Adrenal gland (tissue), 19 donors: ENCODE data around the gene ABCA1. TPM values are rescaled to one million over a fixed set of nuclear protein-coding genes. Genes with fewer than 3 reads are reported as not detected.
"Not testable (repeated sequence)": the region's sequence is repeated elsewhere in the genome, so short reads cannot be mapped to it uniquely, and the experiment has no call there.

ENCODE experiments used
- DNase-seq, 7 donors: peaks; one replicate each; pipeline ENCODE4 v3.0.0-alpha.2; 2019 to 2020
- H3K27ac ChIP-seq, 5 donors: fragments of 200-600 bp; sonication (generic) in 4 of 5; 1 replicate in 3 of 5; 2 replicates in 2 of 5; pipeline versions ENCODE4 v1.5.1 to v1.8.0; 2016 to 2020; ENCODE audit warnings: mild to moderate bottlenecking in 1 of 5
- H3K27me3 ChIP-seq: fragments of 200-600 bp; 2 replicates; pipeline ENCODE4 v1.8.0; 2021
- H3K36me3 ChIP-seq, 2 donors: fragments of 200-600 bp; replicated peaks in 1 of 2; 1 replicate in 1 of 2; 2 replicates in 1 of 2; pipeline versions ENCODE4 v1.5.1 to v1.8.0; 2018 to 2022
- H3K4me1 ChIP-seq, 2 donors: fragments of 200-600 bp; replicated peaks in 1 of 2; 1 replicate in 1 of 2; 2 replicates in 1 of 2; pipeline versions ENCODE4 v1.5.1 to v1.8.0; 2018 to 2021
- H3K4me3 ChIP-seq, 4 donors: fragments of 200-600 bp; sonication (generic) in 3 of 4; one replicate each; pipeline ENCODE4 v1.5.1; 2016 to 2018
- H3K9me3 ChIP-seq, 3 donors: fragments of 200-600 bp; sonication (generic) in 1 of 3; replicated peaks in 1 of 3; 1 replicate in 2 of 3; 2 replicates in 1 of 3; pipeline versions ENCODE4 v1.5.1 to v1.8.0; 2016 to 2021
- POLR2A ChIP-seq, 2 donors: fragments of 450-650 bp; IDR thresholded peaks; one replicate each; pipeline ENCODE4 v1.6.1; 2017; ENCODE audit warnings: antibody characterized with exemption in 2 of 2, mild to moderate bottlenecking in 2 of 2, moderate library complexity in 1 of 2
- WGBS, 4 donors: extraction: QIAGEN DNeasy Blood & Tissue Kit in 2 of 4; methylation state at CpG; one replicate each; pipeline versions ENCODE4 v1.1.5 to v1.1.7; 2013 to 2017; 5-methylcytosine and 5-hydroxymethylcytosine counted together
- intact Hi-C, 2 donors: fragments of 100-400 bp; cut with DNase I; formaldehyde crosslinking; loops; one replicate each; pipeline versions ENCODE4 v1.14.1 to v1.15.0; 2022 to 2023
- long read RNA-seq, 10 donors: library from polyadenylated mRNA in 3 of 10; unstranded in 2 of 10; stranded (forward) in 1 of 10; transcript quantifications; one replicate each; pipeline ENCODE4 v2.0.0 and lab custom pipeline, GENCODE V29; 2021 to 2026
- polyA plus RNA-seq, 3 donors: library from polyadenylated mRNA; stranded (reverse); fragments of 200-250 nt in 2 of 3; fragments of 350-450 nt in 1 of 3; fragmentation: Illumina TruSeq in 1 of 3; extraction: RNeasy Lipid Tissue Mini Kit (QIAGEN cat#74804) in 1 of 3; gene quantifications; one replicate each; pipeline ENCODE4 v1.2.3, GENCODE V29; 2013 to 2014
- total RNA-seq, 9 donors: library from RNA; depleted of rRNA in 4 of 9; stranded (reverse); fragments of >200 nt in 4 of 9; fragments of 120-200 nt in 1 of 9; fragmentation: NEBNext Ultra II Directional in 1 of 9; extraction: Animal tissue kit (Norgen Biotek cat#: 25700) in 1 of 9; gene quantifications; one replicate each; pipeline versions ENCODE4 v1.1.0 to v1.2.4, GENCODE V29; 2013 to 2023
- TF ChIP-seq, protein P1 (sequence below), 6 experiments: fragments of 450-650 bp in 4 of 6; fragments of 200-600 bp in 2 of 6; sonication (generic) in 1 of 6; IDR thresholded peaks; 1 replicate in 5 of 6; 2 replicates in 1 of 6; pipeline versions ENCODE4 v1.5.1 to v1.8.0; 2016 to 2021; ENCODE audit warnings: antibody characterized with exemption in 6 of 6, mild to moderate bottlenecking in 2 of 6, moderate library complexity in 1 of 6
- donor health status: healthy with polysubstance abuse.
- donor health status: Bipolar disorder and iron deficiency.
- donor health status: DM: yes; HTN: yes; CAD: no.
- donor health status: DM: no; HTN: no; CAD: no.
- donor health status: DM: no; HTN: no; CAD: no.
- donor health status: DM: yes; HTN: yes; CAD: no.

Gene ABCA1
- total RNA-seq (100 to 1,000 TPM in 8 of 9 donors, 10 to 100 TPM in 1; 99.4 to 446 (median 180) TPM), polyA plus RNA-seq (10 to 100 TPM; 26.8 to 58.4 (median 49.2) TPM)
- long read RNA-seq, donor 1, partial matches to known transcripts: 17 of 17 reads
- long read RNA-seq, donor 1, other reads (novel, unspliced or antisense): 0 of 17 reads
- long read RNA-seq, donor 2: 0 reads
- long read RNA-seq, donor 3: 0 reads
- long read RNA-seq, donor 4, partial matches to known transcripts: 5 of 107 reads
- long read RNA-seq, donor 4, other reads (novel, unspliced or antisense): 102 of 107 reads
- long read RNA-seq, donor 5, full-length matches to known transcripts: 3 of 27 reads
- long read RNA-seq, donor 5, partial matches to known transcripts: 12 of 27 reads
- long read RNA-seq, donor 5, other reads (novel, unspliced or antisense): 12 of 27 reads
- long read RNA-seq, donor 6, partial matches to known transcripts: 3 of 37 reads
- long read RNA-seq, donor 6, other reads (novel, unspliced or antisense): 34 of 37 reads
- long read RNA-seq, donor 7: 0 reads
- long read RNA-seq, donor 8: 0 reads
- long read RNA-seq, donor 9: 0 reads
- long read RNA-seq, donor 10: 0 reads

DNA sequence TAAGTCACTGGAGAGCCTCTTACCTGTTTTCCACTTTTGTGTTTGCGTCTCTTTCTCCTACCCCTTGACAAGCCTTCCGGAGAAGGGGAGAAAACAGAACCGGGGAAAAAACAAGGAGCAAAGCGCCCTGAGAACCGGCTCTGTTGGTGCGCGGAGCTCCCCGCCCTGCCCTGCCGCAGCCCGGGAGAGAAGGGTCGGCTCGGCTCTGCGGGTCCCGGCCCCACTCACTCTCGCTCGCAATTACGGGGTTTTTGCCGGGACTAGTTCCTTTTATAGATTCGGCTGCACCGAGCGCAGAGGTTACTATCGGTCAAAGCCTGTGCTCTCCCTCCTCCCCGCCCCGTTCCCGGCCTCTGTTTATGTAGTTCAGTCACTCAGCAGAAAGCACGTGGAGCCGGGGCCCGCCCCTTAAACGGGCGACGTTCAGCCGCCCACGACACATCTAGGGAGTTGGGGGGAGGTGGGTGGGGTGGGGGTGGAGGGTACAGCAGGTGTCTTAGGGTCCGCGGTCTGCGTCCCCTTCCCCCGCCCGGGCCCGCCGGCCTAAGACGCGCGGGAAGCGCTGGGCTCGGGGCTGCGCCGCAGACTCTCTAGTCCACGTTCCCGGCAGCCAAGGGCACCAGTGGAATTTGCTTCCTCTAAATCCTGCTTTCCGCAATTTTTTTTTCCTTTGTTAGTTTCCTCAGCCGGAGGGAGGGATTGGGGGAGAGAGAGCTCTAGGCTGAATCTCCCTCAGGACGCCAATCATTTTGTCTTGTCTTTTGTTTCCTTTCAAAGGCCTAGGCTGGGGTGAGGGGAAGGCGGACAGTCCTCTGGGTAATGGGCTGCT, at the start of gene ABCA1:
TSS of gene ABCA1 (minus strand) at position 244 of the 829 bp plus-strand sequence. CDS start 24,476 bp downstream, outside the sequence.
- Histone ChIP-seq H3K27me3 (no peaks in the 10 kb centered on the region), H3K4me3 (peak within 1 kb of the TSS; percentile 48 to 80 (median 68)), H3K36me3 (no peaks in the 10 kb centered on the region), H3K4me1 (peaks cover 7 to 24% of the 10 kb centered on the region in 2 donors), H3K9me3 (no peaks in the 10 kb centered on the region), H3K27ac (peak within 1 kb of the TSS; percentile 82 to 95 (median 89))
- intact Hi-C loops: loop anchor here in 1 of 2 donors (5.0 kb wide), 1 partner anchor 229 kb away; no protein-coding TSS in a partner anchor
- WGBS, 4 donors: 2 to 6% (median 3%) methylated on average over 29 to 53 of the region's 53 CpGs
- DNase-seq: peak; percentile 93 to 99 (median 98)
- TF ChIP-seq, protein P1, sequence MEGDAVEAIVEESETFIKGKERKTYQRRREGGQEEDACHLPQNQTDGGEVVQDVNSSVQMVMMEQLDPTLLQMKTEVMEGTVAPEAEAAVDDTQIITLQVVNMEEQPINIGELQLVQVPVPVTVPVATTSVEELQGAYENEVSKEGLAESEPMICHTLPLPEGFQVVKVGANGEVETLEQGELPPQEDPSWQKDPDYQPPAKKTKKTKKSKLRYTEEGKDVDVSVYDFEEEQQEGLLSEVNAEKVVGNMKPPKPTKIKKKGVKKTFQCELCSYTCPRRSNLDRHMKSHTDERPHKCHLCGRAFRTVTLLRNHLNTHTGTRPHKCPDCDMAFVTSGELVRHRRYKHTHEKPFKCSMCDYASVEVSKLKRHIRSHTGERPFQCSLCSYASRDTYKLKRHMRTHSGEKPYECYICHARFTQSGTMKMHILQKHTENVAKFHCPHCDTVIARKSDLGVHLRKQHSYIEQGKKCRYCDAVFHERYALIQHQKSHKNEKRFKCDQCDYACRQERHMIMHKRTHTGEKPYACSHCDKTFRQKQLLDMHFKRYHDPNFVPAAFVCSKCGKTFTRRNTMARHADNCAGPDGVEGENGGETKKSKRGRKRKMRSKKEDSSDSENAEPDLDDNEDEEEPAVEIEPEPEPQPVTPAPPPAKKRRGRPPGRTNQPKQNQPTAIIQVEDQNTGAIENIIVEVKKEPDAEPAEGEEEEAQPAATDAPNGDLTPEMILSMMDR (IDR thresholded peaks at IDR 0.05): no peak
- TF ChIP-seq POLR2A (IDR thresholded peaks at IDR 0.05): peak; percentile 98 to 100

DNA sequence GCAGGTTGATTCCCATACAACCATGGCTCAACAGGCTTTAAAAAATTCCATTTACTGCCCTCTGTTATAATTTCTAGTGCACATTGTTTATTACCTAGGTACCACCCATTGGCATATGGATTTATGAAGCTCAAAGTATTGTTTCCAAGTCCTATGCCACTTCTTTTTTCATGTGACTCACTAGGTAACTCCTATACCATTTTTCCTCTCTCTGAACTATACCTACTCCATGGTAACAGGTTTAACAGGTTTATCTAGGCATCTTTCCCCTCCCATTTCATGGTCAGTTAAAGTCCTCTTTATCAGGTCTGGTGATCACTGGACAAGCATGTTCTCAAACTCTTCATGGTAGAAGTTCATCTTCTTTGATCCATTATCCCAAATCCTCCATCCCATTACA, 49.6 kb upstream of the ABCA1 start:
- no peak overlapping the region for H3K27ac ChIP-seq
- TF ChIP-seq, protein P1 (IDR thresholded peaks at IDR 0.05): no peak
- TF ChIP-seq POLR2A (IDR thresholded peaks at IDR 0.05): no peak
- H3K4me1 ChIP-seq: peaks cover 0 to 4% of the 10 kb centered on the region in 2 donors
- no peaks in the 10 kb centered on the region for H3K36me3 ChIP-seq
- H3K4me3 ChIP-seq: no peak overlapping the region
- no peak for DNase-seq
- intact Hi-C loops: no loop called here
- no peaks in the 10 kb centered on the region for H3K9me3 ChIP-seq
- no peaks in the 10 kb centered on the region for H3K27me3 ChIP-seq

DNA sequence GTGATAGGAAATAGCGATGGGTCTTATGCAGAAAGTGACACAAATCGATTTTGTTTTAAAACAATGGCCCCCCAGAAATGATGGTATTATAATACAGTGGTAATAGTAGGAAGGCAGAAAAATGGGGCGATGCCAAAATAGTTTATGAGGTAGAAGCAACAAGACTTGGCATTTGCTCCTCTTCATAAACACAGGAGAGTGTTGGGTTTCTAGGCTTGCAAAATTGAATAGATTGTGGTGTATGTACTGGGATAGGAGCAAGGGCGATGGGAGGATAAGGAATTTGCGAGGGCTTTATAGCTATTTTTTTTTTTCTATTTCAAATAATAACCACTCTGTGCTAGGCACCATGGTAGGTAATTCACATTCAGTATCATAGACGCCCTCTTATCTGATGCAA, 49.2 kb upstream of the ABCA1 start:
- WGBS, 4 donors: 93 to 95% (median 94%) methylated on average over 6 of the region's 6 CpGs
- Histone ChIP-seq H3K27ac (no peak overlapping the region), H3K27me3 (no peaks in the 10 kb centered on the region), H3K4me3 (no peak overlapping the region), H3K36me3 (no peaks in the 10 kb centered on the region), H3K9me3 (no peaks in the 10 kb centered on the region), H3K4me1 (peaks cover 0 to 4% of the 10 kb centered on the region in 2 donors)
- no peak for DNase-seq
- intact Hi-C loops: no loop called here
- TF ChIP-seq, protein P1 (IDR thresholded peaks at IDR 0.05): no peak
- no peak for TF ChIP-seq POLR2A (IDR thresholded peaks at IDR 0.05)

- H3K27me3 ChIP-seq, H3K36me3 ChIP-seq, intact Hi-C loops, H3K4me3 ChIP-seq, H3K27ac ChIP-seq, H3K4me1 ChIP-seq, DNase-seq, H3K9me3 ChIP-seq: not testable (repeated sequence)
- WGBS, 4 donors: 85 to 90% (median 88%) methylated on average over 8 to 9 of the region's 9 CpGs
These were observed 48.1 kb upstream of the ABCA1 start for GRCh38 chr9:104975966-104976595.
